Measurements from ENCODE around the gene PAPPA. TPM values are rescaled to one million over a fixed set of nuclear protein-coding genes. Genes with fewer than 3 reads are reported as not detected.

The PAPPA gene
- total RNA-seq, 1 donor from 2014 or later, result 2.9 TPM

- no peak overlapping the region for H3K27ac ChIP-seq
- ATAC-seq (no peak), DNase-seq (no peak)
- TF ChIP-seq, protein P1, sequence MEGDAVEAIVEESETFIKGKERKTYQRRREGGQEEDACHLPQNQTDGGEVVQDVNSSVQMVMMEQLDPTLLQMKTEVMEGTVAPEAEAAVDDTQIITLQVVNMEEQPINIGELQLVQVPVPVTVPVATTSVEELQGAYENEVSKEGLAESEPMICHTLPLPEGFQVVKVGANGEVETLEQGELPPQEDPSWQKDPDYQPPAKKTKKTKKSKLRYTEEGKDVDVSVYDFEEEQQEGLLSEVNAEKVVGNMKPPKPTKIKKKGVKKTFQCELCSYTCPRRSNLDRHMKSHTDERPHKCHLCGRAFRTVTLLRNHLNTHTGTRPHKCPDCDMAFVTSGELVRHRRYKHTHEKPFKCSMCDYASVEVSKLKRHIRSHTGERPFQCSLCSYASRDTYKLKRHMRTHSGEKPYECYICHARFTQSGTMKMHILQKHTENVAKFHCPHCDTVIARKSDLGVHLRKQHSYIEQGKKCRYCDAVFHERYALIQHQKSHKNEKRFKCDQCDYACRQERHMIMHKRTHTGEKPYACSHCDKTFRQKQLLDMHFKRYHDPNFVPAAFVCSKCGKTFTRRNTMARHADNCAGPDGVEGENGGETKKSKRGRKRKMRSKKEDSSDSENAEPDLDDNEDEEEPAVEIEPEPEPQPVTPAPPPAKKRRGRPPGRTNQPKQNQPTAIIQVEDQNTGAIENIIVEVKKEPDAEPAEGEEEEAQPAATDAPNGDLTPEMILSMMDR (IDR thresholded peaks at IDR 0.05), result no peak
- intact Hi-C loops (cut with DNase I), result no loop called here
- no peaks in the 10 kb centered on the region for H3K27me3 ChIP-seq
- no peak overlapping the region for H3K4me3 ChIP-seq
- H3K9me3 ChIP-seq, result no peaks in the 10 kb centered on the region
- H3K36me3 ChIP-seq, result no peaks in the 10 kb centered on the region
- no peaks in the 10 kb centered on the region for H3K4me1 ChIP-seq
These were observed 122.0 kb downstream of the PAPPA start for GRCh38 chr9:116275418-116276195.

DNA sequence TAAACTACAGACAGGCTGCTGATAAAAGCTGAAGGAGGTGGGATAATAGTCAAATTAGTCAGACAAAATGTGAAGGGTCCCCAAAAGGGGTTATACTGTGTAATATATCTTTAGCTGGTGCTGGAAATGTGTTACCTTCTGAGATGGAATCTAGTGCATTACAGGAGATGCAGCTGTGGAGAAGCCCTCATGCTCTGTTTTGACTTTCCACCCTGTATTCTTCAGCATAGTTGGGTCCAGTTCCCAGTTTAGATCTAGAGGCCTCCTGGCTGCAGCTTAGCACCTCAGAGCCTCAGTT, 122.6 kb downstream of the PAPPA start:
- Histone ChIP-seq H3K27ac (no peak overlapping the region), H3K9me3 (no peaks in the 10 kb centered on the region), H3K36me3 (no peaks in the 10 kb centered on the region), H3K4me1 (no peaks in the 10 kb centered on the region), H3K27me3 (no peaks in the 10 kb centered on the region), H3K4me3 (no peak overlapping the region)
- ATAC-seq (no peak), DNase-seq (no peak)
- intact Hi-C loops (cut with DNase I), result no loop called here
- TF ChIP-seq, protein P1 (IDR thresholded peaks at IDR 0.05), result no peak

GRCh38 chr9:116276651-116277121, 123.1 kb downstream of the PAPPA start:
- Histone ChIP-seq H3K9me3 (no peaks in the 10 kb centered on the region), H3K4me3 (no peak overlapping the region), H3K27ac (no peak overlapping the region), H3K36me3 (no peaks in the 10 kb centered on the region), H3K27me3 (no peaks in the 10 kb centered on the region), H3K4me1 (no peaks in the 10 kb centered on the region)
- TF ChIP-seq, protein P1 (IDR thresholded peaks at IDR 0.05), result no peak
- intact Hi-C loops (cut with DNase I), result no loop called here
- DNase-seq (no peak), ATAC-seq (no peak)

GRCh38 chr9:116278326-116278725, 124.7 kb downstream of the PAPPA start:
- Histone ChIP-seq H3K27me3 (no peaks in the 10 kb centered on the region), H3K9me3 (no peaks in the 10 kb centered on the region), H3K4me1 (no peaks in the 10 kb centered on the region), H3K27ac (no peak overlapping the region), H3K4me3 (no peak overlapping the region), H3K36me3 (no peaks in the 10 kb centered on the region)
- intact Hi-C loops (cut with DNase I), result no loop called here
- no peak for ATAC-seq
- DNase-seq, result no peak
- TF ChIP-seq, protein P1 (IDR thresholded peaks at IDR 0.05), result no peak

DNA sequence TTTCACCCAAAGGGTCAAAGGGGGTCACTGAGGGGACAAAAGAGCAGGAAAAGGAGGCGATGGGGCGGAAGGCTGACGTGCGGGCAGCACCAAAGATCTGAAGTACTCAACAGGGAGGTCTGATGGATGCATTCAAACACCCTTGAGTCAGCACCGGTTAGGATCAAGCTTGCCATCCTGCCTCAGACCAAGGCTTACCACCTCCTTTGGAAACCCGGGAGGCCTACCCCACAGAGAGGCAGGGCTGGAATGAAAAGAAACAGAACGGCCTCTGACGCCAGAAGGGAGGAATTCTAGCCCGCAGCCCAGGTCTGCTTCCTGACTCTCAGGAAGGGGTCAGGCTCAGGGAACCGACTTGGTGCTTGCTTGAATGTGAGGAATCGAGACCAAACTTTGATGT, 125.6 kb downstream of the PAPPA start:
- Histone ChIP-seq H3K9me3 (no peaks in the 10 kb centered on the region), H3K27me3 (no peaks in the 10 kb centered on the region), H3K4me1 (no peaks in the 10 kb centered on the region), H3K36me3 (no peaks in the 10 kb centered on the region), H3K27ac (no peak overlapping the region), H3K4me3 (no peak overlapping the region)
- ATAC-seq (no peak), DNase-seq (no peak)
- intact Hi-C loops (cut with DNase I), result no loop called here
- TF ChIP-seq, protein P1 (IDR thresholded peaks at IDR 0.05), result no peak

Measured in upper lobe of right lung (tissue), 1 donor.